ENCODE data around the gene ODC1.

GRCh38 chr2:10407432-10407831, 40.7 kb downstream of the ODC1 start:
- TF ChIP-seq CTCF (IDR thresholded peaks at IDR 0.05; ENCODE audit: borderline replicate concordance, extremely low read depth, low read length, poor library complexity, severe bottlenecking) (no peak), EZH2 (IDR thresholded peaks at IDR 0.05; ENCODE audit: borderline replicate concordance, low read depth, low read length, severe bottlenecking) (no peak)
